CD4-positive, alpha-beta T cell treated with Interleukin-4 for 1 hour (primary cell): Measurements from ENCODE around the gene TMEM203.
A peak's percentile ranks its signal among the peaks of the same experiment; 100 is the strongest.
"Not testable (repeated sequence)": the region's sequence is repeated elsewhere in the genome, so short reads cannot be mapped to it uniquely, and the experiment has no call there.

Source experiments
- DNase-seq, 2 donors: peaks; one replicate each; pipeline ENCODE4 v3.0.0-alpha.2; 2020 to 2022

The TMEM203 gene, protein sequence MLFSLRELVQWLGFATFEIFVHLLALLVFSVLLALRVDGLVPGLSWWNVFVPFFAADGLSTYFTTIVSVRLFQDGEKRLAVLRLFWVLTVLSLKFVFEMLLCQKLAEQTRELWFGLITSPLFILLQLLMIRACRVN

DNA sequence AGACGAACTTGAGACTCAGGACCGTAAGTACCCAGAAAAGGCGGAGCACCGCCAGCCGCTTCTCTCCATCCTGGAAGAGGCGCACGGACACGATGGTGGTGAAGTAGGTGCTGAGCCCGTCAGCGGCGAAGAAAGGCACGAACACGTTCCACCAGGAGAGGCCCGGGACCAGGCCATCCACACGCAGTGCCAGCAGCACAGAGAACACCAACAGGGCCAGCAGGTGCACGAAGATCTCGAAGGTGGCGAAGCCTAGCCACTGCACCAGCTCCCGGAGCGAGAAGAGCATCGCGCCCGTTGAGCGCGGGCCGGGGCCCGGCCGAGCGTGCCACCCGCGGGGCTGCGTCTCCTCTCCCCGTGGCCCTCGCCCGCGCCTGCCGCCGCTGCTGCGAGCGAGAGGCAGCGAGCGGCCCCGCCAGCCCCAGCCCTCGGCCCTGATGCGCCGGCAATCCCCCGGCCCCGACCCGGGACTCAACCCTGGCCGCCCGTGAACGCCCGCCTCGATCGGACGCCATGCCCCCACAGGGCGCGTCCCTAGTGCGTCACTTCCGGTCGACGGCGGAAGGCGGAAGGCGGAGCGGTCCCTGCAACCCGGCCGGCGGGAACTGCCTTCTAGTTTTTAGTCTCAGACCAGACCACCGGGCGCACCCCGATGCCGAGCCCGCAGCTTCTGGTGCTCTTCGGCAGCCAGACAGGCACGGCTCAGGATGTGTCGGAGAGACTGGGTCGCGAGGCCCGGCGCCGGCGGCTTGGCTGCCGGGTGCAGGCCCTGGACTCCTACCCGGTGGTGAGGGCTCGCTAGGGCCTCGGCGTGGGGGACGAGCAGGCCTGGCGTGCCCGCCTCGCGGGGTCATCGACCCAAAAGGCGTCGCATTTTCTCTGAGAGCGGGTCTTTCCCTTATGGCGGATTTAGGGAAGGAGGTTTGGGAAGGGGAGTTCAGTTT, at the start of gene TMEM203, which contains the start of gene NDOR1:
Gene TMEM203 (minus strand): TSS at position 523 of the 944 bp plus-strand sequence. CDS start 234 bp downstream, at position 289.
Gene NDOR1 (plus strand): TSS at position 575 of the 944 bp plus-strand sequence. CDS start 78 bp downstream, at position 653.
- DNase-seq = peak; percentile 89 to 92

DNA sequence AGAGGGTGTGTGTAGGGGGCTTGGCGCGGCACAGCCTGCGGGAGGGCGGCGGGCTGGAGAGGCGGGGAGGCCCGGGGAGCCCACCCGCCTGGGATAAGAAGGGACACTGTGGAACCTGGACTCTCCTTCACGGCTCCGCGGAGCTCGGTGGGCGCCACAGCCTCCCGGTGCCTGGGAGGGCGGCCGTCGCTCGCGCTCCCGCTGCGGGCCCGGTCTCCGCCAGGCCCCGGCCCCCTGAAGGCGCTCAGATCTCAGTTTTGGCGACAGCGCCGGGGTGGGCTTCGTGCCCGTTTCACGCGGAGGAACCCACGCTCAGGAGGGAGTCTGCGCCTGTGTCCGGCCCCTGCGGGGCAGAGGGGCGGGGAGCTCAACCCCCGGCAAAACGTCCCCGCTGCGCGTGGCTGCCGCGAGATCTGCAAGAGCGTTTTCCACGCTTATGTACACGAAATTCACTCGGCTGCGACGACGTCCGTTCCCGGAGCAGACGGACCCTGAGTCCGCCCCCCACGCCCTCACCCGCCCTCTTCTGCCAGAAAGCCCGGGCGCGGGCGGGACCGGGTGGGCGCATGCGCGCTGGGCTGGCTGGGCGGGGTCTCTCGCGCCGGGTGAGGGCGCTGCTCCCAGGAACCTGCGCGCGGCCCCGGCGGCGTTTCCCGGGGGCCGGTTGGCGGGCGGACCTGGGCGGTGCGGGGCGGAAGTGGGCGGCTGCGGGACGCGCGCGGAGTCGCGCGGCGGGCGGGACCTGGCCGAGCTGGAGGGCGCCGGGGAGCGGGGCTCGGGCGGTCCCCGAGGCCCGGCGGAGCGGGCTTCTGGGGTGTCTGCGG, 49.4 kb upstream of the TMEM203 start, which contains the start of gene NELFB:
Gene NELFB (plus strand): TSS at position 704 of the 824 bp plus-strand sequence.
- DNase-seq = peak; percentile 92 to 95

DNA sequence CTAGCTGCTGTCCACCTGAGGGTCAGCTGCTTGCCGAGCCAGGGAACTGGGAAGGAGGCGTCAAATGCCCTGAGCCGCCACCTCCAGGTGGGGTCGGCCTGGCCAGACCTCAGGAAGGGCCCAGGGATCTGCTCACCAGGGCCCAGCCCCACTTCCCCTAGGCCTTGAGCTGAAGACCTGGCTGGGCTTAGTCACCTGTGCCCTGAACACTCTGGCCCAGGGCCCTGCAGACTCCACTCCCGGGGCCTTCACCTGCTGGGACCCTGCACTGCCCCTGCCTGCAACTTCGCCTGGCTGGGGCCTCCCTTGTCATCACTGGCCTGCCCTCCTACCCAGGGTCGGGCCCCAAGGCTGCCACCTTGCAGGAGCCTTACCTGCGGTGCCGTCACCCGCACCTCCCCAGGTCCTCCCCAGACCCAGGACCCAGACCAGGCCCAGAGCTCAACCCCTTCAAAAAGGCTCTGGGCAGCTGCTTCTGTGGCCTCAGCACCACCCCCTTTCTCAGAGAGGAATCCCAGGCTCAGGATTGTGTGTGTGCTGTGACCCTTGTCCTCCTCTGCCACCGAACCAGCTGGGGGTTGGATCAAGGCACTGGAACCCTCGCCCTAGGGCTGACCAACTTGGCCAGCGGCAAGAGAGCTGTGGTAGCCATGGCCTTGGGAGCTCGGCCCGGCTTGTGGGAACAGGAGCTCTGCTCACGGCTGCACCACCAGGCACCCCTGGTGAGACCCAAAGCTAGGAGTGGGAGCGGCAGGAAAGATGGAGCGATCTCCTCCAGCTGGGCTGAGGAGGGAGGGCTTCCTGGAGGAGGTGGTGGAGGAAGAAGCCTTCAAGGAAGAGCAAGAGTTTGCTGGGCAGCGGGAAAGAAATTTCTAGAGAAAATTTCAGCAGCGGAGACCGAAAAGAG, 48.5 kb upstream of the TMEM203 start:
- no peak for DNase-seq

DNA sequence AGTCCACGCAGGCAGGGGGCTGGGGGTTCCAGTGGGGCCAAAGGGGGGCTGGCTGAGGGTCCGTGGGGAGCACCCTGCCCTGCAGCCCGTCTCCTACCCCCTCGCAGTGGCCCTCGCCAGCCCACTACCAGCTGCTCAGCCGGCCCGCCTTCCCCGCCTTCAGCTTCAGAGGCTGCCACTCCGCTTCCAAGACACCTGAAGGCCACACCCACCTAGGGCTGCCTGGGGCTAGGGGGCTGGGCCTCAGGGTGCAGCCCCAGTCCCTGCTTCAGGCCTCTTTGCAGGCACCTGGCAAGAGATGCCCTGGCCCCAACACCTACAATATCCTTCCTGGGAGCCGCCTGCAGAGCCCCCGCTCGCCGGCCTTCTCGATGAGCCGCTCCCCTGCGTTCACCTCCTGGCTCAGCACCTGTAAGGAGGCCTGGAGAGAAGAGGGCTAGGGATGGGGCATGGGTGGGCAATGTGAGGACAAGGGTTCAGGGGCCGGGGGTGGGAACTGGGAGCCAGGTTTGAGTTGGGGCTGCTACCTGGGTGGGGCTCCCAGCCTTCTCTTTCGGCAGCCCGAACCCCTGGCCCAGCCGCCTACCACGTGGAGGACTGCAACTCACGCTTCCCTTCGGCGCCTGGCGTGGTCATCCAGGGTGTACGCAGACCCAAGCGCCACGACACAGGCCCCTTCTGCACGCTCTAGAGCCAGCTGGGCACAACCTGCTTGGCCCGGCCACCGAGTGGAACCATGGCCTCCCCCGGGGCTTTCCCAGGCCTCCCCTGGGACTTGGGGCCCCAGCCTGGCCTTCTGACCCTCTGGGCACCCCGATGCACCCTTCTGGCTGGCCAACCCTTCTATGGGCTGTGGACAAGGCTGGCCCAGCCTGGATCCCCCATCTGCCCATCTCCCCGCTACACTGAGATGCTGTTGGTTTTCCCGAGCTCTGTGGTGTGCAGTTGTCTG, 47.4 kb upstream of the TMEM203 start:
- no peak for DNase-seq

DNA sequence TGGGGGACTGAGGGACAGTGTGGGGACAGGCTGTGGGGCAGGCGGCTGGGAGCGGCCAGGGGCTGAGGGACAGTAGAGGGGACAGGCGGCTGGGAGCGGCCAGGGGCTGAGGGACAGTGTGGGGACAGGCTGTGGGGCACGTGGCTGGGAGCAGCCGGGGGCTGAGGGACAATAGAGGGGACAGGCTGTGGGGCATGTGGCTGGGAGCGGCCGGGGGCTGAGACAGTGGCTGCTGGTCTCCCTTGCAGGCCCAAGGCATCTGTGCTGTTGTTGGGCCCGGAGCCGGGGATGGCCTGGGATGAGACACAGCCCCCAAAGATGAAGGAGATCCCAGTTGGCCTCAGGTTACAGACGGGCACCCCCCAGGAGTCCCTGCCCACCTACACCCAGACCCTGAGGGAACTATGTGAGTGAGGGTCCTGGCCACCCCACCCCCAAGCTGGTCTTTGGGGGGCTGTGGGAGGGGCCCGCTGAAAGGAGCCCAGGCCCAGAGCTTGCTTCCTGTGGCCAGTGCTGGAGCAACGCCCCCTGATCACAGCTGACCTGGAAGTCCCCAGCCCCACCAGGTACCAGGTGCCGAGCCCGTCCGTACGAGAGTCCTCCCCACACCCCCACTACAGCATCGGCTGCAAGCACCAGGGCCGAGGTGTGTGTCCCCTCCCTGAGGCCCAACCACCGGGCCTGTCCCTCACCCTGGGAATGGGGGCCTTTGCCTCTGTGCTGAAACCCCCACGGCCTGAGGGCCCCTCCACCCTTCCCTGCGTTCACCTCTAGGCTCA, 46.2 kb upstream of the TMEM203 start:
- no peak for DNase-seq

DNA sequence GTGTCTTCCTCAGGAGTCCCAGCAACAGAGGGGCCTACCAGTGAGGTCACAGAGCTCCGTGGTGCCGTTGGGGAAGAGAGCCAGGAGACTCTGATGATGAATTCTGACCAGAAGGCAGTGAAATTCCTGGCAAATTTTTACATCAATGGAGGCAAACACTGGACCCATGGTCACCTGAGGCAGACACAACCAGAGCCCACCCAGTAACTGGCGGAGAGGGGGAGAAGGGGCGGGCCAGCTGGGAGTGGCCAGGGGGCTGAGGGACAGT, 45.7 kb upstream of the TMEM203 start, which contains the start of gene STPG3:
Gene STPG3 (plus strand): TSS at position 93 of the 268 bp plus-strand sequence. CDS start 1 bp downstream, at position 94.
- DNase-seq = no peak

DNA sequence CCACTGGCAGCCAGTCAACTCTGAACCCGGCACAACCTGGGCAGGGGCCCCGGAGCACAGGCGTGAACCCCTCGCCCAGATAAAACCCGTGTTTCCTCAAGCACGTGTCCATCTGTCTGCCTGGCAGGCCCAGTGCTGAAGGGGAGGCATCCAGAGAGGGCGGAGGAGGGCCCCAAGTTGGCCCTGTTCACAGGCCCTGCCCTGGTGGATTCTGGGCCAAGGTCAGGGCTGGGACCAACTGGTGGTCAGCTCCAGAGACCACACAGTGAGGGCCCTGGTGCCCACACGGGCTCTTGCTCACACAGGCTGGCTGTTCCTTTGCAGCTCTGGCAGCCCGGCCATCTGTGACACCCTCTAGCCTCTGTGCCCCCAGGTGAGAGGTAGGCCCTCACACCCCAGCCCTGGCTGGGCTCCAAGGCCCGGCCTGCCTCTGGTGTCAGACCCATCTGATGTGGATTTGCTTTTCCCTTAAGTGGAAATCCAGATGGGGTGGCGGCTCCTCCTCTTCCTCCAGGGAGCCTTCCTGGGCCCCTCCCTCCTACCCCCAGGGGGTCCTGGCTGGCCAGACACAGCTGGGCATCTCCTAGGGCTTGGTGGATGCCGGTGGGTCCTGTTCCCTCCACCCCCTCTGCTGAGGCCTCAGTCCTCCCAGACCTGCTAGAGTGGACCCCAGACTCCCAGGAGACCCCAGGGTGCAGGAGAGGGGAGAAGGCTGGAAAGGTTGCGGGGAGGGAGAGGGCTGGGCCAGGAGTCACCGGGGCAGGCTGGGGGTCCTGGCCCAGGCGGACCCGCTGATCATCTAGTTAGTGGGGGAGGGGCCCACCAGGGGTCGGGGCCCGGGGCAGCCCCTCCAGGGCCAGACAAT, 45.1 kb upstream of the TMEM203 start:
- no peak for DNase-seq

DNA sequence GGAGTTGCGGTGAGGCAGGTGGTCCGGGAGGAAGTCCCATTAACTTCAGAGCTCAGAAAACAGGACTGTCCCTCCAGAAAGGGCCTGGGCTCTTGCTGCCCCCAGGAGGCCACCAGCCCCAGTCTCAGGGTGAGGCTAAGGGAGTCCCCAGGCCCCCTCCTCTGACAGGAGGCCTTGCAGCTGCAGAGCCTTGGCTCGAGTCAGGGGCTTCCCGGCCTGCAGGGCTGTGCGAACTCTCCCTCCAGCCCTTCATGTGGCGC, 42.4 kb upstream of the TMEM203 start:
- DNase-seq = no peak

DNA sequence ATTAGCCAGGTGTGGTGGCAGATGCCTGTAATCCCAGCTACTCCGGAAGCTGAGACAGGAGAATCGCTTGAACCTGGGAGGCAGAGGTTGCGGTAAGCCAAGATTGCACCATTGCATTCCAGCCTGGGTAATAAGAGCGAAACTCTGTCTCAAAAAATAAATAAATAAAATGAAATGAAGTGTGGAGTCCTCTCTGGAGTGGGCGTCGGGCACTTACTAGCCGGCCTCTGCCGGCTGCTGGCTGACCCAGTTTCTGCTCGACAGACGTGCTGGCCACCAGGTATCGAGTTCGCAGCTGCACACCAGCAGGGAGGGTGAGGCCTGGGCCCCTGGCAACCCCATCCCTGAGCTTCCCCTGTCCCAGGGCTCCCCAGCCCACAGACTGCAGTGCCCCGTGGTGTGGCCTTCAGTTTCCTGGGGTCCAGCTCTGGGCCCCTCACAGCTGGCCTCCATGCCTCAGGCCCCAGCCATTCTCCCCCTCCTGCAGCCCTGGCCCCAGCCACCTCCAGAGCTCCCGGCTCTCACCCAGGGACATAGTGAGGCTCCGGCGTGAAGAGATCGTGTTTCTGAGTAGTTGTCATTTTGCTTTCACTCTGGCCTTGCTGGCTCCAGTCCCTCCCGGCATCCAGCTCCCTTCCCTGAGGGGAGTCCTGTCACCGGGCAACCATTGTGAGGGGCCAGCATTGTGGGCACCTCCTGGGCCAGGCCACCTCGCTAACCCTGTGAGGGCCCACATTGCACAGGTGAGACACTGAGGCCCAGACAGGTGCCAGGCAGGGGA, 41.9 kb upstream of the TMEM203 start:
- DNase-seq = no peak

DNA sequence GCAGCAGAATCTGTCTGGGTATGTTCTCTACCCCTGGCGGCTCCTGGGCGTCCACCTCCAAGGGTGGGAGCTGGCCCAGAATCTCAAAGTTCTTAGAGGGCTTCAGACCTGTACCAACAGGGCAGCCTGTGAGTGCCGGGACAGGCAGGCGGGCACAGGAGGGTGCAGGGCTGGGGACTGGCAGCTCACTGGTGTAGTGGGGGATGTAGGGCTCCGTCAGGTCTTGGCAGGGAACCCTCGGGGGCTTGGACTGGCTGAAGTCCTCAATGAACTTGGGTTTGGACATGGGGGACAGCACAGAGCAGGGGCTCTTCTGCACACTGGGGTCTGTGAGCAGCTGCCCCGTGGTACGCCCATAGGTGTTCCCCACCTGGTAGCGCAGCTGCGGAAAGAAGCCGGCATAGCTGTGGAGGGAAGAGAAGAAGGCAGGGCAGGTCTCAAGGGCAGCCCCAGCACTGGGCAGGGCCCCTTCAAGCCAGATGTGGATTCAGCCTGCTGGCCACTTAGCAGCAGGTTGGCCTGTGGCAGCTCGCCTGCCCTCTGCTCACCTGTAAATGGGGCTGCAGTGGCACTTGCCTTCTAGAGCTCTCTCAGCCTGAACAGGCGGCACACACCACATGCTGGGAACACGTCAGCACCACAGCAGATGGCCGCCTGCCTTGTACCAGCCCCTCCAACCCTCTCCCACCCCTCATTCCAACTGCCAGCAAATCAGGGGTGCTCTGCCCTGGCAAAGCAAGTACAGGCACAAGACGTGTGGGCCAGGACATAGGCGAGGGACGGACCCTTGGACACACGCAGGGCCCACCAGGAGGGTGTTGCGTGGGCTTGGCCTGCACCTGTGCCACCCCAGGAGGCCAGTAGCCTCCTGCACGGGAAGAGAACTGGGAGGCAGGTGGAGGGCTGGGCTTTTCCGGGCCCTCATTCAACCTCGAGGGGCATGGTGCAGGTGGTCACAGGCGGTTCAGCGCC, 40.3 kb upstream of the TMEM203 start:
- no peak for DNase-seq

DNA sequence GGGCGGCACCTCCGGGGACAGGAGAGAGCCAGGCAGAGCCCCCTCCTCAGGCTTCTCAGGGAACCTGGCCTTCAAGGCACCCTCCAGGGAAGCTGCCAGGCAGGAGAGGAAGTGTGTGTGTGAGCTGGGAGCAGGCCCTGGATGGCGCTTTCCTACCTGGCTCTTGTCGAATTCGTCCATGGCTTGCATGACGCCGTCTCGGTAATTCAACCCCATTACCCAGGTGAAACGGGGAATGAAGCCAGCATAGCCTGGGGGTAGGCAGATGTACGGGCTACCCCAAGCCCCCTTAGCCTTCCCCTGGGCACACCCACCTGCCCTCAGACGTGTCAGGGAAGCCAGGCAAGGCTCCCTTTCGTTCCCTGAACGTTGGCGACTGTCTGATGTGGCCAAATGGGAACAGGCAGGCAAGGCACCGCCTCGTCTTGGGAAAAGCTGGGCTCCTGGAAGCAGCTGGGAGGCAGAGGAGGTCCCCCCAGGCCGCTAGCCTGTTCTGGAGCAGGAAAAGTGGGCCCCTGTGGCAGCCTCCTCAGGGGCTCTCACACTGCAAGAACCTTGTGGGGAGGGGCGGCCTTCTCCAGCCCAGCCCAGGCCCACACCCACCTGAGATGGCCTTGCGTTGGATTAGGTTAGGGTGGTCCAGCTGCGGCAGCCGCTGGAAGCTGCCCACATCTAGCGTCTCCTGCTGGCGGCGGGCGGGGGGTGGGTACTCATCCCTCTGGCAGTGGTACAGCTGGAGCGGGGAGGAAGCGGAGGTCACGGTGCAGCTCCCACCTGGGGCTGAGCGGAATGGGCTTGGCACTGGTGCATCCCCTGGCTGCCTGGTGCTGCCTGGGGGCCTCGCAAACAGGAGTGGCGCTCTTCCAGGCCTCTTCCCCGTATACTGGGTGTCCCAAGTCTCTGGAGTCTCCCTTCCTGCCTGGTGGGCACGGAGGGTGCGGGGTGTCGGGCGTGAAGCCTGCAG, 39.3 kb upstream of the TMEM203 start:
- no peak for DNase-seq

DNA sequence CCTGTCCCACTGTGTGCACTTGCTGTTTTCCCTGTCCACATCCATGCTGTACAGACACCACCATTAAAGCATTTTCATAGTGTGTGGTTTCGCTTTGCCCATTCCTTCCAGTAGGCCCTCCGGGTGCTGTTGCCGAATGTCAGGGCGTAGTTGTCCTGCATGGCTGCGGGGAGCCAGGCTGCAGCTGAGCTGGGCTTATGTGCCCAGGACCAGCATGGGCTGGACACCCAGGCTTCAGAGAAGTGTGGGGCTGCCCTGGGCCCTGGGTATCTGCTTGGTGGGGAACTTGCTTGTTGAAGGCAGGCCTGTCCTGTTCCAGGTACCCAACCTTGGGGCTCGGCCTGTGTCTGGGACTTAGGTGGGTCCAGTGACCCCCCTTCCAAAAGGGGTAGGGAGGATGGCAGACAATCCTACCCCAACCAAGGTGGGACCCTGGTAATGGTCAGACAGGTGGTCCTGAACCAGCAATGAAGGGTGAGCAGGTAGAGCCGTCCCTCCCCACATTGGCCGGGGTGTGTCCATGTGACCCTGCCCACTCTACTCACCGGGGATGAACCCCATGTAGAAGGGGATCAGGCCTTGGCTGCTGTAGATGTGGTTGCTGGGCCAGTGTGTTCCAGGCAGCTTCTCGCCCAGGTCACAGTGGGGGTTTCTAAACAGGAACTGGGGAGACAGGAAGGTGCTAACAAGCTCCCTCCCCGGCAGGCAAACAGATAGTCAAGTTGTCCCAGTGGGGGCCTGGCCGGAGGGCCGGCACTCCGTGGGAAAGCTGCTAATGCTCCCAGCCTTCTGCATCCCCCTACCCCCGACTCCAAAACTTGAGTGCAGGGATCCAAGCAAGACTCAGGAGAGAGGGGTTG, 38.4 kb upstream of the TMEM203 start:
- DNase-seq = no peak

DNA sequence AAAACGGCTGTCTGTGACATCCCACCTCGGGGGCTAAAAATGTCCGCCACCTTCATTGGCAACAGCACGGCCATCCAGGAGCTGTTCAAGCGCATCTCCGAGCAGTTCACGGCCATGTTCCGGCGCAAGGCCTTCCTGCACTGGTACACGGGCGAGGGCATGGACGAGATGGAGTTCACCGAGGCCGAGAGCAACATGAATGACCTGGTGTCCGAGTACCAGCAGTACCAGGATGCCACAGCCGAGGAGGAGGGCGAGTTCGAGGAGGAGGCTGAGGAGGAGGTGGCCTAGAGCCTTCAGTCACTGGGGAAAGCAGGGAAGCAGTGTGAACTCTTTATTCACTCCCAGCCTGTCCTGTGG, 37.8 kb upstream of the TMEM203 start:
- DNase-seq = not testable (repeated sequence)

DNA sequence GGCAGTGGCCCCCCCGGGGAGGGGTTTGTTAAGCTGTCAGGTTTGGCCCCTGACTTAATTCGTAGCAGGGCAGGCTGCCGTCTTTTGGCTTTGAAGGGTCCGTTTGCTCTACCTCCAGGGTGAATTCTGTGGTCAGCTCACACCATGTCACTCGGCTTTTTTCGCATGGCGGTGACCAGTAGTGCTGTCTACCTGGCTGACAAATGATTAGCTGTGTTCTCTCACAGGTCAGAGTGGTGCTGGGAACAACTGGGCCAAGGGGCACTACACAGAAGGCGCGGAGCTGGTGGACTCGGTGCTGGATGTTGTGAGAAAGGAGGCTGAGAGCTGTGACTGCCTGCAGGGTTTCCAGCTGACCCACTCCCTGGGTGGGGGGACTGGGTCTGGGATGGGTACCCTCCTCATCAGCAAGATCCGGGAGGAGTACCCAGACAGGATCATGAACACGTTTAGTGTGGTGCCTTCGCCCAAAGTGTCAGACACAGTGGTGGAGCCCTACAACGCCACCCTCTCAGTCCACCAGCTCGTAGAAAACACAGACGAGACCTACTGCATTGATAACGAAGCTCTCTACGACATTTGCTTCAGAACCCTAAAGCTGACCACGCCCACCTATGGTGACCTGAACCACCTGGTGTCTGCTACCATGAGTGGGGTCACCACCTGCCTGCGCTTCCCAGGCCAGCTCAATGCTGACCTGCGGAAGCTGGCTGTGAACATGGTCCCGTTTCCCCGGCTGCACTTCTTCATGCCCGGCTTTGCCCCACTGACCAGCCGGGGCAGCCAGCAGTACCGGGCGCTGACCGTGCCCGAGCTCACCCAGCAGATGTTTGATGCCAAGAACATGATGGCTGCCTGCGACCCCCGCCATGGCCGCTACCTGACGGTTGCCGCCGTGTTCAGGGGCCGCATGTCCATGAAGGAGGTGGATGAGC, 37.1 kb upstream of the TMEM203 start:
- no peak for DNase-seq
